ENCODE results near the gene NUB1.

The NUB1 gene

DNA sequence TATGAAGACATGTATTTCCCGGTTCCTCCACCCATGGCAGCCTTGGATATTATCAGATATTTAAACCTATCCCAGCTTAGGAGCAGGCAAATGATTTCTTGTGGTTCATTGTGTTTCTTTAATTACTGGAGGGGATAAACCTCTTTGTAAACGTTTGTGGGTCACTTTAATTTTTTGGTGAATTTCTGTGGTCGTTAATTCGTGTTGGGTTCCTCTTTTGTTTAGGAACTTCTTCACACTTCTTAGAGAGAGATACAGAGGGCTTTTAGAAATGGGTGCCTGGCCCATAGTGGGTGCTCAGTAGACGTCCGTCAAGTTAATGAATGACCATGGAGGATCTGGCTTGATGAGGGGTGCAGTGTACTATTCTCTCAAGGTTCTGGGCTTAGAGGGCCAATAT is 27.2 kb upstream of the NUB1 start:
- DNase-seq = no peak

- peak; percentile 54 for DNase-seq
Measured at GRCh38 chr7:151315038-151315655, 26.5 kb upstream of the NUB1 start.

- DNase-seq = no peak
Measured at GRCh38 chr7:151316896-151317295, 24.7 kb upstream of the NUB1 start.

- no peak for DNase-seq
Measured at GRCh38 chr7:151317936-151318335, 23.7 kb upstream of the NUB1 start.

GRCh38 chr7:151319189-151319588 is 22.4 kb upstream of the NUB1 start:
- no peak for DNase-seq

DNA sequence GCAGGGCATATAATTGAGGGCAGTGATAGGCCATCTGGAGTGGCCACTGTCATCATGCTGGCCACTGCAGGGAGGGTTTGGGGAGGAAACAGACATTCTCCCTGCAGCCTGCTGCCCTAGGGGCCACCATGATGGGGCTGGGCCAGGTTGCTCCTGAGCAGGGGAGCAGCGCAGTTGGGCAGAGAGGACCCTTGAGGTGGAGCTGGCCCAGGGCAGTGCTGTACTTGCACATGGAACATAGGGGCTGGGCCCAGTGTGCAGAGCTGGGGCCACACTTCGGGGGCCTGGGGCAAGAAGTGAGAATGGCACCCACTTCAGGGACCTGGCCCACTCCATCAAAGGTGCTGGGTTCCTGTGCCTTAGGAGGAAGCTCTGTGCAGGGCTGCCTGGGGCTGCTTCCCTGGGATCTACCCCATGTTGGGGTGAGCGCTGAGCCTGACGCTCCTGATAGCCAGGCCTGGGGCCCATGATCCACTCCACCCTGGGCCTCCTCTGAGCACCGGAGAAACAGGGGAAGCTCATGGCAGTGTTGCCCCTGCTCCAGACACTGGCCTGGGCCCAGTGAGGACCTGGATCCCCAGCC is 21.3 kb upstream of the NUB1 start:
- no peak for DNase-seq

DNA sequence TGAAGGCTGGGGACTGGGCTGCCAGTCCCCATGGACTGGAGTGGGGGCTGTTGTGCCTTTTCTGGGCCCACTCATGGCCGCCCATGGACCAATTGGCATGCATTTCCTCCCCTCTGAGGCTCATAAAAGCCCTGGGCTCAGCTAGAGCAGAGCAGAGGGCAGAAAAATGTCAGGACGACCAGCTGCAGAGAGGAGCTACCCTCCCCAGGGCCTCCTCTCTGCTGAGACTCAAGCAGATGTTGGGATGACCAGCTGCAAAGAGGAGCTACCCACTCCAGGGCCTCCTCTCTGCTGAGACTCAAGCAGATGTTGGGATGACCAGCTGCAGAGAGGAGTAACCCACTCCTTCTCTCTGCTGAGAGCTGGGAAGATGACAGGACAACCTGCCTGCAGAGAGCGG is 20.3 kb upstream of the NUB1 start:
- no peak for DNase-seq

- DNase-seq = no peak
Measured at GRCh38 chr7:151322906-151323305, 18.7 kb upstream of the NUB1 start.

DNA sequence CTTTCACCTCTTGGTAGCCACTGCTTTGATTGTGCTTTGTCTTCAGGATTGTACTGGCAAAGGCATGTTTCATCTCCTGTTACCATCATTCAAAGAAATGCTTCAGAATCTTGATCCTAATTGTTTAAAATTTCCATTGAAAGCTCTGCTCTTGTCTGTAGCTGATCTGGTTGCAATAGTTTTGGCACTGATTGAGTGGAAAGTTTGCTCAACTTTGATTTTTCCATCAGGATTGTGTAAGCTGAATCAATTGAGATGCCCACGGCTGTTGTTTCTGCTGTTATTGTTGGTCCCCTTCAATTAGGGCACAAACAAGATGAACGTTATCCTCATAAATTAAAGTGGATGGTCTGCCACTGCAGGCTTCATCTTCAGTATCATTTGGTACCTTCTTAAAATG is 14.6 kb upstream of the NUB1 start:
- no peak for DNase-seq

GRCh38 chr7:151327659-151328058 is 14.0 kb upstream of the NUB1 start:
- DNase-seq = peak; percentile 22

DNA sequence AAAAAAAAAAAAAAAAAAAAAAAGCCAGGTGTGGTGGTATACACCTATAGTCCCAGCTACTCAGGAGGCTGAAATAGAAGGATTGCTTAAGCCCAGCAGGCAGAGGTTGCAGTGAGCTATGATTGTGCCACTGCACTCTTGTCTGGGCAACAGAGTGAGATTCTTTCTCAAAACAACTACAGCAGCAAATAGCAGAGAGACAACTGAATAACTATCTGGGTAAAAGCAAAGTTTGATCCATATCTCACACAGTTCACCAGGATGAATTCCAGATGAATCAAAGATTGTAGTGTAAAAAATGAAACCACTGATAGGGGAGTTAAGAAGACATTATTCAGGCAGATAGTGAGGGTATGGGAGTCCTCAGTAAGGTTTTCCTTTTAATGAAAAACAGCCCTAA is 11.4 kb upstream of the NUB1 start:
- DNase-seq = no peak

DNA sequence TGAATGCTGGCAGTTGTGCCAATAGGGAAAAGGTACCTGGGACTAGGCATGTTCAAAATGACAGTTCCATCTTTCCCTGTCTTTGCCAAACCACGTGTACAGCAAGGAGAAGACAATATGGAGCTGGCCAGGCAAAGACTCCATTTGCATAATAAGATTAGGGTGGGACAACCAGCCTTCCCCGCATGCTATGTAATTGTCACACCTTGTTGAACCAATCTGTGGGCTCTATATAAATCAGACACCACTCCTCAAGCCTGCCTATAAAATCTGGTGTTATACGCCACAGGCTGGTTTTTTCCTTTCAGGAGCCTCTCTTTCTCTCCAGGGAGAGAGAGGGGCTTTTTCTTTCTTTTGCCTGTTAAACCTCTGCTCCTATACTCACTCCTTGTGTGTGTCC is 11.0 kb upstream of the NUB1 start:
- no peak for DNase-seq

GRCh38 chr7:151334628-151335027 is 7.0 kb upstream of the NUB1 start:
- DNase-seq = no peak

DNA sequence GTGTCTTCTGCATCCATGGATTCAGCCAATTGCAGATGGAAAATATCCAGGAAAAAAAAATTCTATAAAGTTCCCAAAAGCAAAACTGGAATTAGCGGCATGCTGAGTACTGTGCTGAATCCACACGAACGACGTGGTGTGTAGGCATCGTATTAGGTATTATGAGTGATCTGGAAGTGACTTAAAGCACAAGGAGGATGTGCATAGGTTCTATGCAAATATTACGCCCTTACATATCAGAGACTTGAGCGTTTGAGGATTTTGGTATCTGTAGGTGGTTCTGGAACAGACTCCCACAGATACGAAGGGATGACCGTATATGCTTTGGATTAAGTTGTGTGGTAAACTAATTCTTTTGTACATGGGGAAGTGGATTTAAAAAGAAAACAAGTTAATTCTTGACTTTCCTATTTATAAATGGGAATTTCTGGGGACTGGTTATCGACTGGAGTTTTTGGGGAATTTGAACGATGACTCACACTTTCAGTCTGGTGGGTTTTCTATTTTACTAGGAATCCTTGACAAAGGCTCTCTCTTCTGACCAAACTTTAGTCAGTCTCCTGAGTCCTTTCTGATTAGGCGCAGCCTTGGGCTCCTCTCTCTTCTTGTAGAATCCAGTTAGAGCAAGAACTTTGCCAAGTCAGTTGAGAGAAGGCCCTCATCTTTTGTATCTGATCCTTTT is 5.4 kb upstream of the NUB1 start:
- DNase-seq = no peak

DNA sequence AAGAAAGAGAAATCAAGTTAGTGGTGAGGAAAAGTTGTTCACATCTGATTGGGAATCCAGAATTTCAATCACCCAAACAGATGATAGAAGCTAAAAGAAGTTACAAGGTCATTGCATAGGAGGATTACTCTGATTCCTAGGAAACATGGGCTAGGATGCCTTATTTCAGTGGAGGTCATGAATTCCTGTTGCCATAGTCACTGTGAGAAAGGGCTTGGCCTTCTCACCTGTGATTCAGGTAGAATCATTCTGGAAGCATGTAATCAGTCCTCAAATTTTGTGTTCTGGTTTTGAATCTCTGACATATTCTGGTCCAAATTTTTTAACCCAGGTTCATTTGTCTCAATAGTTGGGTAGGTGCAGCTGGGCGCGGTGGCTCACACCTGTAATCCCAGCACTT is 4.3 kb upstream of the NUB1 start:
- DNase-seq = no peak

- no peak for DNase-seq
Measured at GRCh38 chr7:151338809-151339208, 2.8 kb upstream of the NUB1 start.

DNA sequence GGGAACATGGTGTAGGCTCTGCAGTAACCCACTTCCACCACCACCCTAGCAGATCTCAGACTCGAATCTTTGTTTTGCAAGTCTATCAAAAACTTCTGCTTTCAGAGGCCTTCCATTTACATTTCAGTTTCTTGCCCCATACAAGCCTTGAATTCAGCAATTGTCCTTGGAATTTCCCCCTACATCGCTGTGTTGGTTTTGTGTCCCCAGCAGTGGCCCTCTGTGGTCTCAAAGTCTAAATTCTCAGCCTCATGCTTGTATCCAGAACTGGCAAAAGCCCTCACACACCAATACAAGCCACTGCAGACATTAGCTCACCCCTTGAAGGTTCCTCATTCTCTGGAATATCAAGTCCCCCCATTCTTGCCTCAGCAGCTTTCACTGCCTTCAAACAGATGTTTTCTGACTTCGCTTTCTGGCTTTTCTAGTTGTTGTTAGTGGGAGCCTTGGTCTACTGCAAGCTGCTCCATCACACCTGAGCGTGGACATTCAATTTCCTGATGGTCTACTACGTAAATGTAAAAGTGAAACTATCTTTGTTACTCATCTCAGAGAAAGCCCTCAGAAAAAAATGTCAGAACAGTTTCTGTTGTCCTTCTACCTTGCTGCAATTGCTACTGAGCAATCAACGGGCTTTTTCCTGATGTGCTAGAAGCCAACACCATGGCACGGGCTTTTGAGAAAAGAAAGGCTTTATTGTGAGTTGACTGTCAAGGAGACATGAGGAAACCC is 1.8 kb upstream of the NUB1 start:
- DNase-seq = no peak

- no peak for DNase-seq
Measured at GRCh38 chr7:151340794-151341356, 737 bp upstream of the NUB1 start.

DNA sequence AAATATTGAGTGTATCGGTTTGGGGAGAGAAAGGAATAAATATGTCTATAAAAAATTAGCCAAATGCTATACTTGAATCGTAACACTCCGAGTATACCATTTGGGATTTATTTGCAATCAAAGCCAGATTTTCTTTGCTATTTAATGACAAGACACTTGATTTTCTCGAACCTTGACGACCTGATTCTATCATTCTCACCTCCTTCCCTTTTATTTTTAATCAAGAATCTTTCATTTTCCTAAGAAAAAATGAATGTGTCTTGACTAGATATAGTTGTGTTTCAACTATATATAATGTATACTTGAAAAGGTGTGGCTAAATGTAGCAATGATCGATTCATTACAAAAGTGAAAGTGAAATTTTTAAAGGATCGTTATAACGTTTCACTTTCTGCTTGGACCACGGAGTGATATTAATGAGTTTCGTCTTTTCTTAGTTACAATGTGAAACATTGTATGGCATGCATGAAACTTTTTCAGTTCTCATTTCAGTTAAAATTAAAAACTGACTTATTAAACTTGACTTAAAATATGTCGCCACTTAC is 562 bp downstream of the NUB1 start:
- DNase-seq = no peak

DNA sequence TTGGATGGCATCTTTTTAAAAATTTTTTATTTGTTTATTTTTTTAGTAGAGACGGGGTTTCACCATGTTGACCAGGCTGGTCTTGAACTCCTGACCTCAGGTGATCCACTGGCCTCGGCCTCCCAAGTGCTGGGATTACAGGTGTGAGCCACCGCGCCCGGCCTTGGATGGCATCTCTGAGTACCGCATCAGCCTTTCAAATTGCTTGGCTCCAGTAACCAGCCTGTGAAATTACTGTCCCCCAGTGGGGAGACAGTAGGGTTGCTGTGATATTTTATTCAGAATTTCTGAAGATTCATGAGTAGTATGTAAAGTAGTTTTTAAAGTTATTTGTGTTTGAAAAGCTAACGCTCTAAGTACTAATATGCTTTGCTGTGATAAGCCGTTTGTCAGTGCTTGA is 1.2 kb downstream of the NUB1 start:
- DNase-seq = no peak

GRCh38 chr7:151343516-151343915 is 1.9 kb downstream of the NUB1 start:
- no peak for DNase-seq

GRCh38 chr7:151345576-151346469 is 4.2 kb downstream of the NUB1 start:
- DNase-seq = no peak

Measured in fibroblast of skin of abdomen (primary cell).